ENCODE measurements around the gene RGL2.

RGL2 gene

DNA sequence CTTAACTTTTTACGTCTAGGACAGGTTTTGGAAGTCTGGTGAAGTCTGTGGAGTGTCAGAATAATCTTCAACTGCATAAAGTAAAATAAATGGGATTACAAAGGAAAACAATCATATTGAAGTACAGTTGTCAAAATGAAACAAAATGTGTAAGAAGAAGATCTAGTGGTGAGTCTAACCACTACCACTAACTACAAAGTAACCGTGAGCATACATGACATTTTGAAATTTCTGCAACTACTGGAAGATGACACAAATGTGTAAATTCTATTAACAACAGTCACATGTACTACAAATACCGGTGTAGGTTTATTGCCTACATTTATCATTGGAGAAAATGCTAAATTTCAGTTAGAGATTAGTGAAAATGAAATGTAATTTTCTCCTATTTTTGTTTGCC lies 56.8 kb downstream of the RGL2 start:
- no peak for DNase-seq (ENCODE audit: low read depth in 2 of 2, low spot score in 1 of 2)

Measured in stimulated activated CD8-positive, alpha-beta memory T cell treated with anti-CD3 and anti-CD28 coated beads, Interleukin-4, amount 100 ng/mL, for 1 hour (primary cell).